Kidney capillary endothelial cell (primary cell): ENCODE measurements around the gene ANXA1.

ENCODE experiments used
- DNase-seq: peaks from one replicate; pipeline ENCODE4 v3.0.0-alpha.2; 2018; ENCODE audit warnings: low spot score

The ANXA1 gene

GRCh38 chr9:73210886-73211666 is 59.4 kb downstream of the ANXA1 start:
- no peak for DNase-seq

DNA sequence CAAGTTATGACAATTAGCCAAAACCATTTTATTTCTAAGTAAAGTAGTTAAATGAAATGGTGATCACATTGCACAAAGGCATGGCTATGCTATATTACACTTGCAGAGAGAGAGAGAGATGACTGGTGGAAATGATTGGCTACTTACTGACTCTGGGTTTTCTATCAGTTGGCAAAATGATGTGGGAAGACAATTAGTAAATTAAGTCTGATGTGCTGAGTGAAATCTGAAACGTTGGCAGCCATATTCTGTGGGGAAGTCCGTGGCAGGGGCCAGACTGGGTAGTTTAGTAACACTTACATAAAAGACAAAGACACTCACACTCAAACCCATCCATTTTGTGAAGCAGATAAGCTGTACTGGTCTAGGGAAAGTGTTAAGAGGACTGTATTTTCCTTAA is 61.6 kb downstream of the ANXA1 start:
- DNase-seq = no peak

DNA sequence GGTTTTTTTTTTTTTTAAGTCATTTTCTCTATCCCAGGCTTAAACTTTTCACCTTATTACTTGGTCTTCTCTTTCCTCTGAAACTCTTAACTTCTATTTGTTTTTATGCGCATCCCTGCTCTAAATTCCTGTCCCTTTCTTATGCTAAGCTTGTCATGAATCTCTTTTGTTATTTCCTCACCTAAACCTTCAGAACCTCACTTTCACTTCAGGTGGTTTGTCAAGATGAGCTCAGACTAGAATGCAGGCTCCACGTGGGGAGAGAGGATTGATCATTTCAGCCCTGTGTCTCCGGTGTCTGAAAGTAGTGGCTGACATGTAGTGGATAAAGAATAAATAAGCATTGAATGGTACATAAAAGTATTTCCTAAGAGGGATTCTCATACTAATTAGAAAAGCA is 63.6 kb downstream of the ANXA1 start:
- no peak for DNase-seq

GRCh38 chr9:73216100-73216499 is 64.4 kb downstream of the ANXA1 start:
- no peak for DNase-seq
